Vagina (tissue), 2 donors: Measurements from ENCODE around the gene SST.

Source experiments
- CTCF ChIP-seq, 3 experiments: fragments of 450-650 bp in 2 of 3; fragments of 200-600 bp in 1 of 3; sonication (generic) in 1 of 3; IDR thresholded peaks; one replicate each; pipeline ENCODE4 v1.5.1; 2017 to 2019; ENCODE audit warnings: antibody characterized with exemption in 3 of 3, mild to moderate bottlenecking in 2 of 3, moderate library complexity in 2 of 3
- POLR2A ChIP-seq, 2 donors: fragments of 450-650 bp; IDR thresholded peaks; one replicate each; pipeline ENCODE4 v1.6.1; 2017; ENCODE audit warnings: antibody characterized with exemption in 2 of 2, mild to moderate bottlenecking in 2 of 2, moderate library complexity in 2 of 2
- POLR2AphosphoS5 ChIP-seq, 2 donors: sonication (generic); formaldehyde crosslinking; IDR thresholded peaks; one replicate each; pipeline ENCODE4 v1.9.0; 2017; ENCODE audit warnings: antibody characterized with exemption in 2 of 2, mild to moderate bottlenecking in 2 of 2, low read depth in 1 of 2; ENCODE audit not compliant: insufficient read depth in 1 of 2

- TF ChIP-seq CTCF (IDR thresholded peaks at IDR 0.05) (no peak), POLR2A (IDR thresholded peaks at IDR 0.05) (no peak), POLR2AphosphoS5 (IDR thresholded peaks at IDR 0.05; ENCODE audit: insufficient read depth in 1 of 2, low read depth in 1 of 2) (no peak)
These were observed 47.4 kb upstream of the SST start for GRCh38 chr3:187717572-187717971.
